Hematopoietic multipotent progenitor cell treated with erythropoietin and hydrocortisone succinate and interleukin-3 and kit ligand, for 6 days (in vitro differentiated cells): ENCODE data around the gene EPHB1.
"Not testable (repeated sequence)": the region's sequence is repeated elsewhere in the genome, so short reads cannot be mapped to it uniquely, and the experiment has no call there.

Experiments
- DNase-seq: peaks from one replicate; pipeline ENCODE4 v3.0.0-alpha.2; 2015

The EPHB1 gene

DNA sequence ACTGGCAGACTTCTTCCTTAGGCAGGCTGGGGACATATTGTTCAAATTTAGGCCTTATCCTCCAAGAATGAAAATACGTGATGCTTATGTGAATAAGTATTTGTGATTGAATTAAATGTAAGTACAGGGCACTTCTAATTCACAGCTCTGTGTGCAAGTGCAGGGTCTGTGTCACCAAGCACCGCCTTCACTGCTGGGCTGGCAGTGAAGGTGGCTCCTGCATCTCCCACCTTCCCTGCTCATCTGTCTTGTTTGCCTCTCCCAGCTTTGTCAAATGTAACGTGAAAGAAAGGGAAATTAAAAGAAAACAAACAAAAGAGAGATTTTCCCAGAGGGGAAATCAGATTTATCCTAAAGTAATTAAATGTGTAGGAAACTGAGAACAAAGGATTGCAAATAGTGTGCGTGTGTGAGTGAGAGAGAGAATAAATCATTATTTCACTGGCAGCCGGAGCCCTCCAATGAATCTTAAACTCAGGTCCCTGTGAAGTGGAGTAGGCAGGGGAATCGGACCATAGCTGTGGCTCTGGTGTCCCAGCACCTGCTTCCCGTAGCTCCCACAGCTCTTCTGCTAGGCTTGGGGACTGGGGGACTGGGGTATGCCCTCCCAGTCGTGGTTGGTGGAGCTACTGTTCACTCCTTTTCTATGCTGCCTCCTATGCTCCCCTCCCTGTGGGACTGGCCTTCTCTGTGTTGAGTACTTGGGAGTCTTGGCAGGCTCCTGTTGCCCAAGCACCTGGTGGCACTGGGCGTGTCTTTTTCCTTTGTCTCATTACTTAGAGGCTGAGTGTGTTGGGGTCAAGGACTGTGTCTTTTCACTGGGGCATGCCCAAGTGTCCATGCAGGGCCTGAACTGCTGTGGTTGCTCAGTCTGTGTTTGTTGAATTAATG, 222.2 kb downstream of the EPHB1 start:
- no peak for DNase-seq

DNA sequence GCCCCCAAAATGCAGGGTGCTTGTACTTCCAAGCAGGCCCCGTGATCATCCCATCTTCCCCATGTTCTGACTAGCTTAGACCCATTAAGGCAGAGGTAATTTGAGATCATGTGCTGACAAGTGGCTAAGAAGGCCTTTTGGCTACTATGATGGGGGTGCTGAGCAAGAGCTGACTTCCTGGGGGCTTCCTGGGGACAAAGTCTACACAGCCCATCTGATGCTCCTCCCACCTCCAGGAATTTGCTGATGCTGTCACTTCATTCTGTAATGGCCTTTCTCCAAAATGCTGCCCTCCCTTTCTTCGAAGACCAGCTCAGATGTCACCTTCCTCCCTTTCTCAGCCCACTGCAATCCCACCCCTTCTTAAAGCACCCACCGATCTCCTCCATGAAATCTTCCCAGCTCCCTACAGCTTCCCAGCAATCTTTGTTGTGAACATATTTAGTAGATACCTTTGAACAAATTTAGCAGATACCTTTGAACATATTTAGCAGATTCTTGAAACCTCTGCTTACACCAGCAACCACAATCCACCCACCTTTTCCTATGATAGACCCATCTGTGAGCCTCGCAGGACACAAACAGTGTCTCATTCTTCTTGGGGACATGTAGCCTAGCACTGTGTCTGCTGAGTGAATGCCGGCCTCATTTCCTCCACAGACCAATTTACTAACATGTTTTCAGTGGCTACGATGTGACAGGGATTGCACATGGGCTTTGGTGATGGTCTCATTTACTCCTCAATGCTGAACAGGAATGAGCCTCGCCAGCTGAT, 223.3 kb downstream of the EPHB1 start:
- DNase-seq = no peak

DNA sequence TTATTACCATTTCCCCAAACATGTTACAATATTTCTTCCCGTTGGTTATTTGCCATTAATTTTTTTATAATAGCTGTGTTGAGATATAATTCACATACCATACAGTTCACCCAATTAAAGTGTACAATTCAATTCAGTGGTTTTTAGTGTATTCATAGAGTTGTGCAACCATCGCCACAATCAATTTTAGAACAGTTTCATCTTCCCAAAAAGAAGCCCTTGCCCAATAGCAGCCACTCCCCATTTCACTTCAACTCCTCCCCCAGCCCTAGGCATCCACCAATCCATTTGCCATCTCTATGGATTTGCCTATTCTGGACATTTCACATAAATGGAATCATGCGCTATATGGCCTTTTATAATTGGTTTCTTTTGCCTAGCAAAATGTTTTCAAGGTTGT, 225.1 kb downstream of the EPHB1 start:
- DNase-seq = no peak

DNA sequence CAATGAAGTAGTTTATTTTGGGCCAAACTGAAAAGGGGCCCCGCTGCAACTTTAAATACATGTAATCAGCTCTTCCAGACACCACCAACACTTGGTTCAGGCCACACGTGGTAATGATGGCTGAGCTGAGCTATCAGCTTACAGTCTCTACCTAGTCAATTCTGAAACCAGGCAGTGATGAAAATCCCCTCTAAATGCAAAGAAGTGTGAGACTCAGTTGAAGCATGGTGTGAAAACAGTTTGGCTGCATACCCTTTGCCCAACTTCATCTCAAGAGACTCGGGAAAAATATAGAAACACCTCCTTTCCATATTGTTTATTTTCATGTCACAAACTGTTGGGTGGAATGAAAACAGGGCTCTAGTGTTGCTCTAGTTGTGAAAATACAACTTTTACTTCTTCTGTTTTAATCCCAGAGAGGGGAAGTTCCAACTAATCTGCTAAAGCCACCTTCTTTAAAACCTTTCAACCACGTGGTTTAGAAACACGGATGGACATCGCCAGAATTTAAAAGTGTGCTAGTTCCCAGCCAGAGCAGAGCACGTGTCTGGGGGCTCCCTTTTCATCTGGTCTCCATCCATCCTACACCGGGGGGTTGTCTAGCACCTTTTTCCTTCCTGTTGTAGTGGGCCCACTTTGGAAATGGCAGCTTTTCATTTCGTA, 229.1 kb downstream of the EPHB1 start:
- no peak for DNase-seq

DNA sequence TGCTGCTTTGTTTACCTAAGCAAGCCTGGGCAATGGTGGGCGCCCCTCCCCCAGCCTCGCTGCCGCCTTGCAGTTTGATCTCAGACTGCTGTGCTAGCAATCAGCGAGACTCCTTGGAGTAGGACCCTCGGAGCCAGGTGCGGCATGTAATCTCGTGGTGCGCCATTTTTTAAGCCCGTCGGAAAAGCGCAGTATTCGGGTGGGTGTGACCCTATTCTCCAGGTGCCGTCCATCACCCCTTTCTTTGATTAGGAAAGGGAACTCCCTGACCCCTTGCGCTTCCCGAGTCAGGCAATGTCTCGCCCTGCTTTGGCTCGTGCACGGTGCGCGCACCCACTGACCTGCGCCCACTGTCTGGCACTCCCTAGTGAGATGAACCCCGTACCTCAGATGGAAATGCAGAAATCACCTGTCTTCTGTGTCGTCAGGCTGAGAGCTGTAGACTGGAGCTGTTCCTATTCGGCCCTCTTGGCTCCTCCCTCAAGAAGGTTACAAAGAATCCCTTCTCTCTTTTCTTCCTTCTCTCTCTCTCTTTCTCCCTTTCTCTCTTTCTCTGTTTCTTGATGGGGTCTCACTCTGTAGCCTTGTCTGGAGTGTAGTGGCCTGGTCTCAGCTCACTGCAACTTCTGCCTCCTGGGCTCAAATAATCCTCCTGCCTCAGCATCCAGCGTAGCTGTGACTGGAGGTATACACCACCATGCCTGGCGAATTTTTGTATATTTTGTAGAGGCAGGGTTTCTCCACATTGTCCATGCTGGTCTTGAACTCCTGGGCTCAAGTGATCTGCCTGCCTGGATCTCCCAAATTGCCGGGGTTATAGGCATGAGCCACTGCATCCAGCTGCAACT, 235.9 kb downstream of the EPHB1 start:
- not testable (repeated sequence) for DNase-seq

DNA sequence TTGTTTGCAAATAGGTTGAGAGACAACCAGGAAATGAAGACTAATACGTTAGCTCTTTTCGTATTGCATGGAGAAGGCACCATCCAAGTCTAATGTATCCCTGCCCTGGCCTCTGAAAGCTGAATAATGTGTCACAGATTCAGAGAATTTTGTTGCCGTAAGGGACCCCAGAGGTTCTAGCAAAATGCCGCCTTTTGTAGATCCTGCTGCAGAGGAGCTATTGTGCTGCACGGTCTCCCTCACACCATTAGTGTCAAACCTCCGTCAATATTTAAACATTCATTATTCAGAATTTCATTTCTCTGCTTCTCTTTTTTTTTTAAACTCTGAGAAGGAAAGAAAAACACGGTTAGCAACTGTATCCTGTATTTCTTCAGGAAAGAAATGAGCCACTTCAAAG, 238.7 kb downstream of the EPHB1 start:
- no peak for DNase-seq

DNA sequence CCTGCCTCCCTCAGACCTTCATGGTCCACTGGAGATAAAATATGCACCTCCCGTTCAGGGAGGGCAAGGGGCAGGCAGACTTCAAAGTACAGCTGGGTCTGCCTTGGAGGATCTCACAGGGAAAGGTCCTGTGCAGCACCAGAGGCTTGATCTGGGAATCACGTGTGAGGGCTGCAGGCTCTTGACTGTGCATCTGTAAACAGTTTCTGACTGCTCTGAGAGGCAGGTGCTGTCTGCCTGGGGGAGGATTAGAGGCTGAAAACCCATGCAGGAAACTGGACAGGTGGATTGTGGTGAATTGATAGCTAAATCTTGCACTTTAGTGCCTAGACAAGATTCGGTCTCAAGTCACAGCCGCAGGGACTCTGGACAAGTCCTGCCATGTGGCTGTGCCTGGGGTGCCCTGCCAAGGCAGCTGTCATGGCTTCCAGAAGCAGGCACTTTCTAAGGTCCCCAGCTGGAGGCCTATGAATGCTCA, 239.3 kb downstream of the EPHB1 start:
- no peak for DNase-seq

DNA sequence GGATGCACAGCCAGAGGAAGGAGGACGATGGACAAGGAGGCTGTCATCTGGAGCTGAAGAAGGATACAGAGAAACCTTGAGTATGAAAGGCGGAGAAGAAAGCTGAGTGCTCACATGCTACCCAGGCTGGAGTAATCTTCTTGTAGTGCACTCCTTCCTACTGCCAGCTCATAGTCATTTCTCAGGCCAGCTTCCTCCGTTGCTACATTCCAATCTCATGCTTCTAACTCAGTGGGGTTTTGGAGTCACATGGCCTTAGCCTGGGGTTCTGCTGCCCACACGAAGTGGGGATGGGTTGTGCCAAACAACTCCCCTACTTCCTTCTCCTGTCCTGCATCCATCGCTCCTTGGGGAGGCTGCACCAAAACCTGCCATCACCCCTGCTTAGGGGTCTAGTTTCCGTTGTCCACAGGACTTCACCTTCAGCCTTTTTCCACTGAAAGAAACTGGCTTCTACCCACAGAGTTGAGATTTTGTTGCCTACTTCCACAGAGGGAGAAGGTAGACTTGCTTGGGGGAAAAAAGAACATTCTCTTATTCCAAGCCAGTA, 239.9 kb downstream of the EPHB1 start:
- no peak for DNase-seq

DNA sequence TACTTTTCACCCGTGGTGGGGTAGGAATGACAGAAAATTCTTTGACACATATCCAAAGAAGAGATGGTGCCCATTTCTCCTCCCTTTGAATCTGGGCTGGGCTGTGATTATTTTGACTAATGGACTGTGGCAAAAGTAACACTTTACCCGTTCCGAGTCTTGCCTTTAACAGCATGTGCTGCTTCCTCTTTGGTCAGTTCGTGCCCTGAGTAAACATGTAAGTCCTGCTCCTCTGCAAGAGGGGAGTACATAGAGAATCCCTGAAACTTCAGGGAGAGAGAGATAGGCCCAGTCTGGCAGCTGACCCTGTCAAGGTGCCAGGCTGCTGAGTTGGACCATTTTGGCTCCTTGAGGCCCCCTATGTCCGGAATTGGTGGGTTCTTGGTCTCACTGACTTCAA, 243.1 kb downstream of the EPHB1 start:
- no peak for DNase-seq

DNA sequence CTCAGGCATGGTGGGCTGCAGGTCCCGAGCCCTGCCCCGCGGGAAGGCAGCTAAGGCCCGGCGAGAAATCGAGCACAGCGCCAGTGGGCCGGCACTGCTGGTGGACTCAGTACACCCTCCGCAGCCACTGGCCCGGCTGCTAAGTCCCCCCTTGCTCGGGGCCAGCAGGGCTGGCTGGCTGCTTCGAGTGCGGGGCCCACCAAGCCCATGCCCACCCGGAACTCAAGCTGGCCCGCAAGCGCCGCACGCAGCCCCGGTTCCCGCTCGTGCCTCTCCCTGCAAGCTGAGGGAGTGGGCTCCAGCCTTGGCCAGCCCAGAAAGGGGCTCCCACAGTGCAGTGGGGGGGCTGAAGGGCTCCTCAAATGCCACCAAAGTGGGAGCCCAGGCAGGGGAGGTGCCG, 244.5 kb downstream of the EPHB1 start:
- DNase-seq = not testable (repeated sequence)

DNA sequence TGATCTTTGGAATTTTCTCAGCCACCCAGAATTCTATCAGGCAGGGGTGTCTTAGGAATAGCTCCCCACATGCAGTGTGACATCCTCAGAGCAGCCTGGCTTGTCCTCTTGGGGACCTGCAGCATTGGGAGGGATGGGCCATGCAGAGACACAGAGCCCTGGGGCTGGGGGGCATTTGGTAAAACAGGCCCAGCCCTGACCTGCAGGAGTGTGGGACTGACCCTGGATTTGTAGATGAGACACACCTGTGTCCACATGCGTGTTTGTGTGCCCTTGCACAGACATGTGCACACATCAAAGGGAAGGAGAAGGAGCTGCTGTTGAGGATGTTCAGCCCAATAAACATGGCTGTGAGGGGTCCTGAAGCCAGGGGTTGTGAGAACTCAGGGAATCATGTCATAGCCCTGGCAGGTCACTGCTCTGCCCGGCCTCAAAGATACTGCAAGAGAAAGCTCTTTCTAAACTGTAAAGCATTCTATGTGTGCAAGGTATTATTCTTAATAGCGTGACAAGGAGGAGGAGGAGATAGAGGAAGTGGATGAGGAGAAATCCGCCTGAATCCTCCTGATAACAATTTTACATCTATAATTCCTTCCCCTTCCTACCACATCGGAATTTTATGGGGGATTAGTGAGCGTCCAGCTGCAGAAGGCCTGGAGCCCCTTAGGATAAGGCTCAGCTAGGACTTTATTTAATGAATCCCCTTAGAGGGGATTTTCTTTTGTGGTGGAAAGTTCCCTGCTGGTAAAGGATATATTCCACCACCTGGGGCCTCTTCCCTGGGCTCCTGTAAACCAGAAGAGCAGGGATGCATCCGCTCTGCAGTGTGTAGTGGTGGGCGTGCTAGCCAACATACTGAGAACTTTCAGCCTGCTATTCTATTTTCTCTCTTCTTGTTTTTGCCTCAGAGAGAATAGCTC, 245.5 kb downstream of the EPHB1 start:
- DNase-seq = no peak

DNA sequence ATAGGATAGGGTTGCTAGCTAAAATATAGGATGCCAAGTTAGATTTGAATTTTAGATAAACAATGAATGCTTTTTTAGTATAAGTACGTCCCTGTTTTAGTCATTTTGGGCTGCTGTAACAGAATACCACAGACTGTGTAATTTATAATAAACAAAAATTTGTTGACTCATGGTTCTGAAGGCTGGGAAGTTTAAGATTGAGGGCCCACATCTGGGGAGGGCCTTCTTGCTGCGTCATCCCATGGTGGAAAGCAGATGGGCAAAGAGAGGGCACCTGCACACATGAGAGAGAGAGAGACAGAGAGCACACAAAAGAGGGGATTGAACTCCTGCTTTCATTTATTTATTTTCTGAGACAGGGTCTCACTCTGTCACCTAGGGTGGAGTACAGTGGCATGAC, 246.5 kb downstream of the EPHB1 start:
- no peak for DNase-seq

DNA sequence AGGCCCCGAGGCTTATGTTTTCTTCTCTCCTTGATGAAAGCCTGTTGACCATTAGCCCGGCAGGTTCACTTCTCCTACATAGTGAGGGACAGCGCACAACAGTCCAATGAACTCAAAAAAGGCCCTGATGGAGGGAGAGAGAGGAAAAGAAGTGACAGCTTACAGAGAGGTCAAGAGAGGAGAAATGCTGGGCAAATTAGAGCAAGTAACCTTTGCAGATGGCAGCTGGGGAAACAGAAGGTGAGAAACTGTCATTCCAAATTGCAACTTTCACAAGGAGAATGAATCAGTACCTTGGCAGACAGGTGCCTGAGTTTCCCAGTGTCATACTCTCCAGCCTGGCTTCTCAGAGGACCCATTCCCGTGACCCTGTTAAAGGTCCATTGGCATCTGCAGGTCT, 252.0 kb downstream of the EPHB1 start:
- DNase-seq = no peak

DNA sequence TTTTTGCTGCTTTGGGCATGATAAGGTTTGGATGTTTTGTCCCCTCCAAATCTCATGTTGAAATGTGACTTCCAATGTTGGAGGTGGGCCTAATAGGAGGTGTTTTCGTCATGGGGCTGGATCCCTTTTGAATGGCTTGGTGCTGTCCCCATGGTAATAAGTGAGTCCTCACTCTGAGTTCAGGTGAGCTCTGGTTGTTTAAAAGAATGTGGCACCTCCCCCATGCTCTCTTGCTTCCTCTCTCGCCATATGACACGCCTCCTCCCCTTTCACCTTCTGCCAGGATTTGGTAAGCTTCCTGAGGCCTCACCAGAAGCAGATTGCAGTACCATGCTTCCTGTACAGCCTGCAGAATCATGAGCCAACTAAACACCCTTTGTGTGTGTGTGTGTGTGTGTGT, 255.5 kb downstream of the EPHB1 start:
- no peak for DNase-seq

DNA sequence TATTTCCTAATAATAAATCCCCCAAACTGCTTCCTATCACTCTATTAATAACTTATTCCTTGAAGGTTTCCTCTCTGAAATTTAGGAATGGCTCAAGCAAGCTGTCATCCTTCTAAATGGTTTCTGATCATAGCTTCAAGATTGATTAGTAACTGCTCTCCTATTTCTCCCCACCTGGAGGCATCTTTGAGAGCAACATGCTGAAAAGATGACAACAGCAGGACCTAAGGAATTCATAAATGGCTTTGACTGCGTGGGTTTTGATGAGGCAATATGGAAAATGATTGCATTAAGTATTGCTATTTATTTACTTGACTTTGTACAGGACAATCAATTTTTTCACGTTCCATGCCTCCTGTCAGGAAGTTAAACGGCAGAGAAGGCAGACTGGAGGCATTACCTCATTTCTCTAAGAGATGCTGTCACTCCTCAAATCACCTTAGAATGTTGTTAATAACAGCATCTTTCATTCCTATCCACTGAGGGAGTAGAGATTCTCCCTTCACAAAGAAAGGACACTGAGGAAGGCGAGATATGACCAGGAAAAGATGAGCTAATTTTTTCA, 256.4 kb downstream of the EPHB1 start:
- DNase-seq = no peak

DNA sequence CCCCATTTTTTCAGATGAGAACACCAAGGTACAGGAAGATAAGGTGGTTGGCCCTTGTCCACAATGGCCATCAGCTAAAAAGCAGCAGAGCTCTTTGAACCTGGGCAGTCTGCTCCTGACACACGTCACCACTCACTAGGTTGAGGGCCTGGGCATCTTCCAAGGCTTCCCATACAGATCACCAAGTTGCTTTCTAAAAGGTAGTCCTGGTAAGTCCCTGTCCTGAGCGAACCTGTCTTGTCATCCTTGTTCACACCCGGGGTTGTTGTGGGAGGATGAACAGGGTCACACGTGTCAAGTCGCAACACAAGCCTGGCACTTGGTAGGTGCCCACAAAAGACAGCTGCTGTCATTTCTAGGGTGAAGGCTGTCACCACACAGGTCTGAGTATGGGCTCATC, 260.4 kb downstream of the EPHB1 start:
- DNase-seq = no peak

DNA sequence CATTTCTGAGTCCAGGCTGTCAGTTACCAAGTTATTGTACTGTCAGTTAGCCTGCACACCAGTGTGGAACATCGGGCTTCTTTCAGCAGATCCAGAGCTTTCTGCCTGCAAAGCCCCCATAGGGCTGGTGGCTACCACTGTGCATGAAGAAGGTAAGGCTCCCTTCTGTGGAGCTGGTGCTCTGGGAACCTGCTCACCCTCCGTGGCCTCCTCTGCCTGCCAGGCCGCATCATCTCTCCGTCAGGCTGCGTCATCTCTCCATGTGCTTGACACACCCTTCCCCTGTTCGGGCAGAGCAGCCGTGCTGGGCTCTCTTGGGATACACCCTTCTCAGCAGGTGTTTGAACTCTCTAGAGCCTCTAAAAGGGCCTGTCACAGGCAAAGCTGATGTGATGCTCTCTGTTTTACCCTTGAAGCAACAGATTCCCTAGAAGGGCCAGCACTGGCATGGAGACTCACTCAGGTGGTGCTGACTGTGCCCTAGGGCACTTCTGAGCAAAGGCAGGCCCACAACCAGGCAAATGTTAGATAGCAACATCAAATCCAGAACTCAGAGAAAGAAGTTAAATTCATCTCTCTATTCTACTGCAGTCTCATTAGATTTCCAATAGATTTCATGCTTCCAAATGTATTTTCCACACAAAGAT, 261.1 kb downstream of the EPHB1 start:
- DNase-seq = no peak

DNA sequence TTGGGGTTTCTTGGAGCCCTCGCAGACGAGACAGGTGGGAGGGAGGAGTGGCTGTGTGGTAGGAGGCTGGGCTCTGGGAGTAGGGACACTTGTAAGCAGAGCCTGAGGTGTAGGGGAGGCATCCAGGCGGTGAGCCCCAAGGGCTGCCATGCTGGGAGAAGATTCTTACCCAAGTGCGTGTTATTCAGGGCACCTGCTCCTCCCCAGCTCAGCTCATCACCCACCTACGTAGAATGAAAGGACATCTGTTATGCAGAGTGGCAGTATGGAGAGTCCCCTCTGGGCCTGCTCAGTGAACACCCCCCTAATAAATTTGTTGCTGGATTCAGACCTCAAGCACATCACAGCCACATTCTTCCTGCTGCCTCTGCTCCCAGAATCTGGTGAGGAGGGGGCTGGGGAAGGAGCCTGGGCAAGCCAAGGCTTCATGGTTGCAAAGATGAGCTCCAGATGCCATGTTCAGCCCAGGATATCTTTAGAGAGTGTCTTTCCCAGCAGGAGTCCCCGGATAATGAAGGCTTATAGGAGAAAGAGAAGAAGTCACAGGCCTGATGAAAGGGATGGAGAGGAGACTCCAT, 261.8 kb downstream of the EPHB1 start:
- no peak for DNase-seq

DNA sequence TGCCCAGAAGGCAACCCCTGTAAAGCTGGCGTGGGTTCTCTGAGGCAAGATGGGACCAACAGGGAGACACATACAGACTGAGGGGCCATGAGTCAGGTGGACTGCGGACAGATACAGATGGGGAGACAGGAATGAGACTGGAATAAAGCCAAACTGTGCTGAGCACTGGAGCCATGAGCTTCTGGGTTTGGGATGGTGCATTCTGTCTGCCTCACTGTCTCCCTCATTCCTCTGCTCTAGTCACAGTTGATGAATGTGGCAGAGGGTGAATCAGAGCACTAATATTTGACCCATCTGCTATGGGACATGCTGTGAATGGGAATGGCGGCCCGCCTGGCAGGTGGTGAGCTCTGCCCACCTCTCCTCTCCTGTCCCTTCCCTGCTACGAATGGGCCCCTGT, 262.9 kb downstream of the EPHB1 start:
- DNase-seq = no peak

DNA sequence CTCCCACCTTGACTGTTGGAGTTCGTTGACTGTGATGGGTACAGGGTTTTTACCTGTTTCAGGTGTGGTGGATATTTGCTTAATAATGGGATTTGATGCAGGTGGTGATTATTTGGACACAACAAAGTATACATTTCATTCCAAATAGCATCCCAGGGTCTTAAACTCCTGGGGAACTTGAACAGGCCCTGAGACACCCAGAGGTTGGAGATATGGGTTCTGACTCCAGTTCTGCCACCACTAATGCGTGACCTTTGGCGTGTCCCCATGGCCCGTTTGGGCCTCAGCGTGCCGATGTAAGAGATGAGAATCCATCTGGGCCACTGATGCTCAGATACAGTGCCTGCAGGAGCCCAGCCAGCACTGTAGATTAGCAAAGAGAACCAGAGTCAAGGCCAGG, 264.5 kb downstream of the EPHB1 start:
- DNase-seq = no peak
